NCI-H2029 treated with DMSO at 0.1 percent for 48 hours (cell line): ENCODE results near the gene EFCAB5.
"Not testable (repeated sequence)": the region's sequence is repeated elsewhere in the genome, so short reads cannot be mapped to it uniquely, and the experiment has no call there.

Experiments
- DNase-seq: peaks from one replicate; lab custom pipeline; 2025; lab: John Stamatoyannopoulos, UW

The EFCAB5 gene

DNA sequence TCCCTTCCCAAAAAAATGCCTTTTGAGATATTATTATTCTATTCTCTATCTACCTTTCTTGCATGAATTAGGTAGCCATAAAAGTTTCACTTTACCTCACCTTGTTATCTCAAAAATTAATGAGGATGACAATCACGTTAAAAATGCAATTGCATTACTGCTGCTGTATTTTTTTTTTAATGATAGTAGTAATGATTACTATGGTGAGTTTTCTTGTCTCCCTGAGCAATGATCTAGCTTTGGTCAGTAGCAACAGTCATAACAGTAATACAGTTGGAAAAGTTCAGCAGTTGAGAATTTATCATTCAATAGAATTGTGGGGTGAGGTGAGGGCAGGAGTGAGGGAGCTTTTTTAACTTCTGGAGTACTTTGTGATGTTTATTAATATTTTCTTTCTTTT is at the start of gene EFCAB5:
EFCAB5 (plus strand) TSS at position 301 of the 400 bp plus-strand sequence. CDS start 163 bp downstream, outside the sequence.
- DNase-seq = no peak

DNA sequence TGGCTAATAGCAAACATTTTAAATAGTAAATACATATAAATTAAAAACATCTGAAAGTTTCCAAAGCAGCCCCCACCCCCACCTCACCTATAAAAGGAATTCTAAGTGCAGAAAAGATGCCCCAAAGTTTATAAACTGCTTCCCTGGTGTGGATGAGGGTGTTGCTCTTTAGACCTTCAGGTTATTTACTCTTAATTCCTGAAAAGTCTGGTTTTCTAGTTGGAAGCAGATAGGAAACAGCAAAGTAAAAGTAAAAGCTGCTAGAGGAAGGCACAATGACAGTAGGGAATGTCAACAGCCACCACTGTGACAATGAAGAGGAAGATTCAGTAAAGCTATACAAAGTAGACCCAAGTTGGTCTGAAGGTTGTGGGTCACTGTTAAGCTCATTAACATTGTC is 49.2 kb upstream of the EFCAB5 start:
- DNase-seq = no peak

DNA sequence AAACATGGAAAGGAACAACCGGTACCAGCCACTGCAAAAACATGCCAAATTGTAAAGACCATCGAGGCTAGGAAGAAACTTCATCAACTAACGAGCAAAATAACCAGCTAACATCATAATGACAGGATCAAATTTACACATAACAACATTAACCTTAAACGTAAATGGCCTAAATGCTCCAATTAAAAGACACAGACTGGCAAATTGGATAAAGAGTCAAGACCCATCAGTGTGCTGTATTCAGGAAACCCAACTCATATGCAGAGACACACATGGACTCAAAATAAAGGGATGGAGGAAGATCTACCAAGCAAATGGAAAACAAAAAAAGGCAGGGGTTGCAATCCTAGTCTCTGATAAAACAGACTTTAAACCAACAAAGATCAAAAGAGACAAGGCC is 44.3 kb upstream of the EFCAB5 start:
- DNase-seq = not testable (repeated sequence)

DNA sequence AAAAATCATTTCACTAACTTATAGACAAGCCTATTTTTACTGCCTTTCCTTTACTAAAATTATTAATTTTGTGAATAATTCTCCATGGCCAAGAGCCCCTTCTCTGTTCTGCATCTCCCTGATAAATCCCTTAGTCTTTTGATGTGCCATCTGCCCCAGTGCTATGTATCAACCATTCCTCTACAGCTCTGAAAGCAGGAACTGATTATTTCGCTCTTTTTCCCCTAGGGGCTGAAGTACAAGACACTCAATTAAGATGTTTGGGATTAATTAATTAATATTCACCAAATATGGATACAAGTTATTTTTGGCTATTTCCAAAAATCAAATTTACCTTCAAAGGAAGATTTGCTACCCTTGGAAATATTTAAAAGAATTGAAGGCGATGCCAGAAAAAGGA is 38.0 kb upstream of the EFCAB5 start:
- no peak for DNase-seq

DNA sequence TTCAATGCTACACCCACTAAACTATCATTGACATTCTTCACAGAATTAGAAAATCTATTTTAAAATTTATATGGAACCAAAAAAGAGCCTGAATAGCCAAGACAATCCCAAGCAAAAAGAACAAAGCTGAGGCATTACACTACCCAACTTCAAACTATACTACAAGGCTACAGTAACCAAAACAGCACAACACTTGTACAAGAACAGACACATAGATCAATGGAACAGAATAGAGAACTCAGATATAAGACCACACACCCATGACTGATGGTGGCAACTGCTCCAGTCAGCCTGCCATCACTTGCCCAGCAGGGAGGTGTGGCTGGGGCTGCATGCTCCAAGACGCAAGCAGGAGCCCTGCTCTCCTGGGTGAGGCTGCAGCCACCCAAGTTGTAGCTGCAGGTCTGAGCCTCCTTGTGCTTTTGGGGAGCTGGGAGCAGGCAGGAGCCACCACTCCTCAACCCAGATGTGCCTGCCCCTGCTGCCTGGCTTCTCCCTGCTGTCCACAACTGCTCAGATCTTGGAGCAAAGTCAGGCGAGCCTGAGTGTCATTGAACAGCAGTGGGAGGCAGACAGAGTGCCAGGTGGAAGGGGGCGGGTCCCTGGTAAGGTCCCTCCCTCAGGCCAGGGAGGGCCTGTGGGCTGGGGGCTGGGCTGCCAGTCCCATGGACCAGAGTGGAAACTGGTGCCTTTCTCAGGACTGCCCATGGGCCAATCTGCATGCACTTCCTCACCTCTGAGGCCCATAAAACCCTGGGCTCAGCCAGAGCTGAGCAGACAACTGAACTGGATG is 36.2 kb upstream of the EFCAB5 start:
- DNase-seq = no peak

DNA sequence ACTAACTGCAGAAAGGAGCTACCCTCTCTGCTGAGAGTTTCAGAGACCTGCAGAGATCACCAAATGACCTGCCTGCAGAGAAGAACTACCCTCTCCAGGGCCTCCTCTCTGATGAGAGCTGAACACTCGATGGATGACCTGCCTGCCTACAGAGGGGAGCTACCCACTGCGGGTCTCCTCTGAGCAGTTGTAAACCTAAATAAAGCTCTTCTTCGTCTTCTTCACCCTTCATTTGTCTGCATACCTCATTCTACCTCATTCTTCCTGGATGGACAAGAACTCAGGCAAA is 35.6 kb upstream of the EFCAB5 start:
- DNase-seq = no peak

DNA sequence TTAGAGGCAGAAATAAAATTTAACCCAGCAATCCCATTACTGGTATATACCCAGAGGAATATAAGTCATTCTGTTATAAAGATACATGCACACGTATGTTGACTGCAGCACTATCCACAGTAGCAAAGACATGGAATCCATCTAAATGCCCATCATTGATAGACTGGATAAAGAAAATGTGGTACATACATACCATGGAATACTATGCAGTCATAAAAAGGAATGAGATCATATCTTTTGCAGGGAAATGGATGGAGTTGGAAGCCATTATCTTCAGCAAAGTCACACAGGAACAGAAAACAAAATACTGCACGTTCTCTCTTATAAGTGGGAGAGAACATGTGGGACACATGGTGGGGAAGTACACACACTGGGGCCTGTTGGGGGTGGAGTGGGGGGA is 34.5 kb upstream of the EFCAB5 start:
- DNase-seq = no peak

DNA sequence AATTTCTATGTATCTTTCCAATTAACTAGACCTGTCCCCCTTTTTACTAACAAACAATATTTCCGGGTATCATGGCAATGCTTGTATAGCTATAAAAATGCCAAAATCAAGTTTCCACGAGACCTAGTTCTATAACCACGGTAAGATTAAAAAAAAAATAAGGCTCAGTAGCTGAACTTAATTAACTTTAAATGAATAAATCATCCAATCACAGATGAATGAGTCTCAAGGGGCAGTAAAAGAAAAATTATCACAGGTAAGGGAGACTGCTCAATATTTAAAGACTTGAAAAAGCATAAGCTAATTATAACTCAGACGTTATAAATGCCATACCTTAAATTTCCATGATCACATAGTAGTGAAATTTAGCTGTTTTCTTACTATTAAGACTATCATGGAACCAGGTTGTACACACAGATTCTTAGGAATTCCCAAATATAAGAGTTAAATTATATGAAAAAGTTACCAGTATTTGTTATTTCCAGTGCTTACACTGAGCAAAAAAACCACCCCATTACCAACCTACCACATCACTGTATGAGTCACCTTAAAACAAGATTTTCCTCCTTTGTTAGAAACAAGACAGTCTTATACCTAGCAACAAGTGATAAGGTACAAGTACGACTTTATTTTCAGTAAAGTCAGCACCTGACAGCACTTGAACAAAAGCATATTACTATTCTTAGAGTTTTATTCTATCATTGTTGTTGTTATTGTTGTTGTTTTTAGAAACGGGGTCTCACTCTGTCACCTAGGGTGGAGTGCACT is 32.0 kb upstream of the EFCAB5 start:
- no peak for DNase-seq

DNA sequence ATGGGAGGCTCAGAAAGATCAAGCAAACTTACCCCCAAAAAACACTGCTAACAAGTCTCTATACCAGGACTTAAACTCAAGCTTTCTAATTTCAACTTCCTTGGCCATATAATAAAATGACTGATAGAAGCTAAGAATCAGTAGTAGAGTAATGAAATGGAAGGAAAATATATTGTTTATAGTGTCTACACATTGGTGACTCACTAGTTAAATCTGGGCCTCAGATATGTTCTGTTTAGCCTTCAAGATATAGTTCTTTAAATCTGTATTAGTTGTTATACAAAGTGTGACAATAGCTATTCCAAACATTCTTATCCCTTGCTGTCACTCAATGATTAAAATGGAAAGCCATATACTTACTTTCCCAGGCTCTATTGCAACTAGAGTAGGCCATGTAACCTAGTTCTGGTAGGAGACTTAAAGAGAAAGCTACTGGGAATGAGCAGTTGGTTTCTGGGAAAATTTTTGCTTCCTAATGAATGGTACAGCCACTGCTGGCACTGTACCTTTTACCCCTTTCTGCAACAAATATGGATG is 29.7 kb upstream of the EFCAB5 start:
- DNase-seq = no peak

DNA sequence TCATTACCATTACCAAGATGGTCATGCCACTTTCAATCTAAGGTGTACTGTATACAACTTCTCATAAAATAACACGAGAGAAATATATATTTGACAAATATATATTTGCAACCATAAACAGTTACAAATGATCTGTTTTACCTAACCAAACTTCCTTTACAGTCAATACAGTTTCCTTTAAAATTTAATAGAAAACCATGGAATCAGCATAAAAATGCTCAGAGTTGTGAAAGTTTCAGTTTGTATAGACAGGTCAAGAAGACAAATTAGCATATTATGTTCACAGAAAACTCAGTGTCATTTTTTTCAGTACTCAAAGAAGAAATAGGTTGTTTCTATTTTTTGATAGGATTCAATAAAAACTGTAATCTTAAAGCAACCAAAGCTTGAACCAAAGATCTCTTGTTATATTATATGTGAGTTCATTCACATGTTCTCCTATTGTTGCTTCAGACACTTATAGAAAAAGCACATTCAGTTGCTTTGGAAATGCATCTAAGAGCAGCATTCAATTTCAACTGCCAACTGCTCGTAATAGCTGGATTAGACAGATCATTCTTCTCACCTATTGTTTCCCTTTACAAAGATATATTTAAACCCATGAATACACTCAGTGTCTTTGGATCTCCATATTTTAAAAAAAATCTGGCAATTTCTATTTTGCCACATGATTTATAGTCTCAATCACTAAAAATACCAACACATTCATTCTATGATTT is 26.5 kb upstream of the EFCAB5 start:
- no peak for DNase-seq

DNA sequence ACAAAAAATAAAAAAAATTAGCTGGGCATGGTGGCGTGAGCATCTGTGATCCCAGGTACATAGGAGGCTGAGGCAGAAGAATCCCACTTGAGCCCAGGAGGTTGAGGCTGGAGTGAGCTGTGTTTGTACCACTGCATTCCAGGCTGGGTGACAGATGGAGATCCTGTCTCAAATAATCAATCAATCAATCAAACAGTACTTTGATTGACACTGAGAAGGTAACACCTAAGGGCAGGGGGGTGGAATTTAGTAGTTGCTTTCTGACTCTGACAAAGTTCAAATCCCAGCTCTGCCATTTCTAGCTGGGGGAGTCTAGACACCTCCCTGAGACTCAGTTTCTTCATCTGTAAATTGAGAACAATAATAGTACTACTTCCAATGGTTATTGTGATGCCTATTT is 23.4 kb upstream of the EFCAB5 start:
- no peak for DNase-seq

DNA sequence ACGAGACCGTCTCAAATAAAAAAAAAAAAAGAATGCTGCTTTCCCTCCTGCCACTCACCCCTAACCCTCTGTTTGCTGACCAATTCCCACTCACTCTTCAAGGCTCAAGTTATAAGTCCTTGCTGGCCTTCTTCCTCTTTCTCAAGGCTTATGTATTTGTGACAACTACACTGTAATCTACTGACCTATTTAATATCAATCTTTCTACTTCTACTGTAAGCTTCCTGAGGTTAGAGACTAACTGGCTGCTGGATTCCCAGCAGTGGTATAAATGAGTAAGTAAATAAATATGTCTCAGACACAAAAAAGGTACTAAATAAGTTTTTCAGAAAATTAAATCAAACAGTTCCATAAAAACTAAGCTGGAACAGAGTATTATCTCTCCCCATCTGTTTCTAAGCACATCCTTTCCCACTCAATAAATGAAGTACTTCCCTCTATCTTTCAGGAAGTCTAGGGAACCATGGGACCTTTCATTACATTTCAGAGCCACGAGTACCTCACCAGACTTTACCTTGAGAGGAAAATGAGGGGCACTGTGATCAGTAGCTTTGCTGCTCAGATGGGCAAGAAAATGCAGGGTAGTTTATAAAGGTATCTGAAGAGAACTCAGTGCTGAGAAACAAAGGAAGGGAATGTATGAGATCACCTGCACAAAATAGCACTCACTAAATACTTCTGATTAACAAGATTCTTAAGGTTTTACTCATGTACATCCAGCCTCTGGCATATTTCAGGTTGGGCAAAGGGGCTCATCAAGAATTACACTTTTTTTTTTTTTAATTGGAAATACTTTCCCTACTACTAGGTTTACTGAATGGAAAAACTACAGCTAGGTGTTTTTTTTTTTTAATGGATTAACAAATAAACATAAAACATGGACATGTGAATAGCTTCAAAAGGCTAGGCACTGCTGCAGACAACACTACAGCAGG is 22.2 kb upstream of the EFCAB5 start:
- DNase-seq = no peak

DNA sequence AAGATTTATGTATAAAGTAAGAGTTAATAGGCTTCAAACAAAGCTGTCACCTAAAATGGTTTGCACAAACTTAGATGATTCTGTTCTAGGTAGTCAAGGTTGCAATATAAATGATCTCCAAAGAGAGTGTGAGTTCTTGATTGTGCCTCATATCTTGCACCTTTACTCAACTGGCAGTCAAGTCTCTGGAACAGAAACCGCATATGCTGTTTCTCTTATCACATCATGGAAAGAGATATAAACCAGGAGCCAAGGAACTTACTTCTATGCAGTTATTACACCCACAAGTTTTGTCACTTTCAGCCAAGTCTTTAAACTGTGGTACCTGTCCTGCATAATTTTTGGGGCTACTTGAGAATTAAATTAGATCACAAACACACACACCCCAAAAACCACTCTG is 16.6 kb upstream of the EFCAB5 start:
- no peak for DNase-seq

DNA sequence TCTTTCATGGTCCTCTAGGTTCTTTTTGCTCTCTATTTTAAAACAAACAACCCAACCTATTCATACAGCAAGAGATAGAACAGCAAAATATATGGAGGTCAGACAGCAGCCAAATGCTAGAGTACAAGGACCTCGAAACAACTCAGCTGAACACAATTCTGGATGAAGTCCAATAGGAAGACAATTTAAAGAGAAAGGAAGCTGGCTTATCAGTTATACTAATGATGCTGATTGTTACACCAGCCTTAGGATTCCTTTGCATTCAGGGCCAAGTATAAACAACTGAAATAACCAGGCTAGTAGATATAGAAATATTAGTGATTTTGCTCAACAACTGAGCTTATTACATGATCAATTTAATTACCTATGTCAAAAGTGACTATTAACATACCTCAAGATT is 13.9 kb upstream of the EFCAB5 start:
- DNase-seq = peak; percentile 30

DNA sequence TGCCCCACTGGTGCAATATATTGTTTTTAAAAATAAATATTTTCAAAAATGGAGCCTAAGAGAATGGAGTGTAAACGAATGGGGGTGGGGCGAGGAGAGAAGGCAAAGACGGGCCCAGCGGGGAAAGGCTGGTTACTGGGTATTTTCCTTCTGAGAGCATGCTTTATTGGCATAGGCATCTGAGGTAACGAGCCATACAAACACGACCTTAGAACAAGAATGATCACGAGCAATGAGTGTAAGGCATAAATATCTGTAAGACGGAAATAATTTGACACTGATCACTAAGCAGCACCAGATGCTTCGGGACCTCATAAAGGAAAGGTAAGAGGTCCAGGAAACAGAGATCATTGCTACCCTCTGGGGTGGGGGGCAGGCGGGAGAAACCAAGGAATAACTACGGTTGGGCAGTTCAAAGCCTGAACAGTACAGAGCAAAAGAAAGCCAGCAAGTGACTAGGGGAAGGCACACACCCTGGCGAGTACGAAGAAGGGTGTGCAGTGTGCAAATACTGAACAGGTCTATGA is 12.4 kb upstream of the EFCAB5 start:
- peak; percentile 54 for DNase-seq

DNA sequence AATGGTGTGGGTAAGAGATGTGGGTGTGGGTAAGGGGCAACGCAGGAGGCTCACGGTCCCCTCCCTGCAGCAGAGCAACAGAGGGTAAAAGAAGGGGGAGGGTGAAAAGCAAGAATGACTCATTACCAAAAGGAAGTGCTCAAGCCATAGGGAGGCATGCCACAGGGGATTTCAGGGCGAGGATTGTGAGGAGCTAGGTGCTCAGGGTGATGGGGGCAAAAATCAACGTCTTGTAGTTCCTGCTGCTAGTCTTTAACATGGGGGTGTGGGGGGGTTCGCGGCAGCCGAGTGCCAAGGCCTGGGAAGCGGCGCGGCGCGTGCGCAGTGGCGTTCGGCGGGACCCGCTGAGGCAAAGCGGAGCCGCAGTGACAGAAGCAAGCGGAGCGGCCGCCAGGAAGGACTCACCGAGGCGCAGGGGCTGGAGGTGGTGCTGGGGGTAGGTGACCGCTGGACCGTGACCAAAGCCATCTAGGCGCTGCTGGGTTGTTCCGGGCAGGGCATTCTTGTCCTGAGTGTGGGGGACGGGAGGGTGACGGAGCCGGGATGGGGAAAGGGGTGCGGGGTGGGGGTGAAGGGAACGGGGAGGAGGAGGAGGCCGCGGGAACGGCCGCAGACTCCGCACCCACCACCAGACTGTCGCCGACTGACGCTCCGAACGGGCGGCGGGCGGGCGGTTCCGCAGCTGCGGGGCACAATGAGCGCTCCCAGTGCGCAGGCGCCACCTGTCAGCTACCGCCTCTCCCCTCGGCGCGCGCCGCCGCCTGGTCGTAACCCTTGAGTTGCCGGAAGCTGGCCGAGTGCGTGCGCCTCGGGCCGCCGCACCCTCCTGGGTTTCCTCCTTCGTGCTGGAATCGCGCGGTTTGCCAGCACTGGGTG is 11.7 kb upstream of the EFCAB5 start, which contains the start of gene SSH2:
SSH2 (minus strand) TSS at position 696 of the 876 bp plus-strand sequence; CDS start at position 468, 228 bp downstream.
- peak; percentile 79 for DNase-seq

DNA sequence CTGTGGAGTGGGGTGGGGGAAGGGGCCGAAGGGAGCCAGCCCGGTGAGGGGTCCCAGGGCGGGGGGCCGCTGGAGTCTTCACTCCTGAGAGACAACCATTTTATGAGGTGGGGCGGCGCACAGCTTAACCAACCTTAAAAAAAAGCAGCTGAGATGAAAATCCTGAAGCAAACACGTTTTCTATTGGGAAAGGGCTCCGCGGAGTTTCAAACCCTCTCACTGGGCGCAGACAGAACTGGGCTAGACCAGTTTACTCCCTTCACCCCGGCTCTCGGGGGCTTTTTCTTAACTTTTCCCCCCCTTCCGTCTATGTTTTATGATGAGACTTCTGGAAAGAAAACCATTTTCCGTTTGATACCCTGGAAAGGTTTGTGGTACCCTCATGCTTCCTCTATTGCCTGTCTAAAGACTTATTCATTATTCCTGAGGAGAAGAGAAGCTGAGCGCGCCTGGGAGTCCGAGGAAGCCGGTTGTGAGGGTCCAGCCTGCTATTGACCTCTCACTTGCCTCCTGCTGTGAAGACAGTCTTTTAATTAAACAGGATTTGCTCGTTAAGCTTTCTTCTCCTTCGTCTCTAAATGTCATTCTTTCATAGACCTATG is 10.9 kb upstream of the EFCAB5 start:
- peak; percentile 30 for DNase-seq

DNA sequence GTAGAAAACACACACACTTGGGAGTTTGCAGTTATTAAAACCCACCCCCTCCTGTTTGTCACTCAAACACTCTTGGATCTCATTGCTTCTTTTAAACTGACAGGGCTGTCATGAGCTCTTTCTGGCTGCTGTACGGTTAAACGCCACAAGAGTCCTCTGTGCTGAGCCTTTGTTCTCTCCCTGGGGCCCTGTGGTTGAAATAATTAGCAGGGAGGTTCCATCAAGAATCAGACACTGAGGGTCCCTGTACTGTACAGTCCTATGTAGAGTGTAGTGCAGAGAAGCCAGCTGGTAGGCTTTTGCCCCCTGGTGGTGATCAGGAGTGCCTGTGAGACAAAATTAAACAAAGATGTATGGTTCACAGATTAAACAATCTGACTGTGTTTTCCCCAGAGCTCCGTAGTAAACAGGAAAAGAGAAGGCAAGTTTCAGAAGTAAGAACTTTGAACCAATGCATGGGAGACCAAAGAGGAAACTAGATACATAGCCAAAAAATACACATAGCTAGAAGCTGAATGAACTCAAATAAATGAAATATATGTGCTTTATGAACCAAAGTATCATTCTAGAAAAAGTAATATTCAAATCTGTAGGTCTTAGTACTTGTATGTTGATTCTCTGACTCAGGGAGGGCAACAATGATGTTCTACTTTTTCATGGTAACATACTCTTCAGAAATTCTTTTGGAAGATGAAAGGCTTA is 10.1 kb upstream of the EFCAB5 start:
- DNase-seq = peak; percentile 75

DNA sequence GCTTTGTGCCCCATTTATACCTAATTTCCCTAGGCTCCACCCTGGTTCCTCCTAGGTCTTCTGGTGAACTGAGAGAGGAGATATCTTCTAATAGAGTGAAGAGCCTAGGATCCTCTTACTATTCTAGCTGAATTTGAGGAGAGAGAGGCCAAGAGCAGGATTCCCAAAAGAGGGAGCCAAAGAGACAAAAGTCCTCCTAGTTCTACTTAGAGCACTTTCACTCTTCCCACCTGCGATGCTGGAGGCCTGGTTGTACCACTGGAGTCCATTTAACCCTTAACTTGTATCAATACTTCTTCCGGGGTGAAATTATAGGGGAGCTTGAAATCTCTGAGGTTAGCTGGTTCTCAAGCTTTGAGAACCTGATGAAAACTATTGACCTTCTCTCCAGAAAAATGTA is 8.1 kb upstream of the EFCAB5 start:
- DNase-seq = no peak
